PC-3 (cell line): ENCODE results near the gene USP32. TPM values are rescaled to one million over a fixed set of nuclear protein-coding genes. Genes with fewer than 3 reads are reported as not detected.

Experiments used
- ATAC-seq: fragments of 200-7000 bp; cut with Tn5 transposase; 2 replicates; pipeline ENCODE4 v1.9.1; 2020; ENCODE audit warnings: mild to moderate bottlenecking, moderate library complexity
- BruUV-seq: library from RNA; stranded (reverse); fragments of 400-500 nt; replicated peaks from 2 replicates; lab custom pipeline; 2021; lab: Mats Ljungman, UMichigan
- CTCF ChIA-PET: fragments of 300-600 bp; sonication (Branson Sonifier 250); formaldehyde crosslinking; loops from one replicate; lab custom pipeline; 2022; ENCODE audit warnings: antibody characterized with exemption; lab: Charles Lee
- POLR2A ChIA-PET: fragments of 300-600 bp; sonication (Branson Sonifier 250); formaldehyde crosslinking; loops from one replicate; lab custom pipeline; 2022; ENCODE audit warnings: antibody characterized with exemption; ENCODE audit not compliant: unreplicated experiment; lab: Charles Lee
- DNase-seq: peaks from one replicate; pipeline ENCODE4 v3.0.0-alpha.2; 2015
- H2AFZ ChIP-seq: fragments of 300-600 bp; sonication (generic); 2 replicates; pipeline ENCODE4 v1.6.0; 2016; ENCODE audit warnings: antibody characterized with exemption, low read length
- H3F3A ChIP-seq: fragments of 300-600 bp; sonication (generic); one replicate; pipeline ENCODE4 v1.6.0; 2017; ENCODE audit warnings: antibody characterized with exemption, low read length, control low read depth, mild to moderate bottlenecking; ENCODE audit not compliant: unreplicated experiment
- H3K27ac ChIP-seq: fragments of 300-600 bp; sonication (generic); 2 replicates; pipeline ENCODE4 v1.5.1; 2016; ENCODE audit warnings: mild to moderate bottlenecking, low read length
- H3K27me3 ChIP-seq: fragments of 300-600 bp; sonication (generic); 2 replicates; pipeline ENCODE4 v1.6.1; 2016; ENCODE audit warnings: low read length, mixed read lengths
- H3K36me3 ChIP-seq: fragments of 300-600 bp; sonication (generic); 2 replicates; pipeline ENCODE4 v1.6.1; 2016; ENCODE audit warnings: low read depth, mixed run types, low read length, mixed read lengths
- H3K4me1 ChIP-seq: fragments of 300-600 bp; sonication (generic); 2 replicates; pipeline ENCODE4 v1.5.1; 2016; ENCODE audit warnings: low read length; ENCODE audit not compliant: insufficient read depth
- H3K4me2 ChIP-seq: fragments of 300-600 bp; sonication (generic); 2 replicates; pipeline ENCODE4 v1.6.0; 2016; ENCODE audit warnings: low read length
- H3K4me3 ChIP-seq: fragments of 300-600 bp; sonication (generic); 2 replicates; pipeline ENCODE4 v1.5.1; 2016; ENCODE audit warnings: mild to moderate bottlenecking, low read length, mixed read lengths
- H3K79me2 ChIP-seq: fragments of 300-600 bp; sonication (generic); 2 replicates; pipeline ENCODE4 v1.6.1; 2017; ENCODE audit warnings: low read length, mixed read lengths
- H3K9ac ChIP-seq: fragments of 300-600 bp; sonication (generic); 2 replicates; pipeline ENCODE4 v1.6.0; 2016; ENCODE audit warnings: mild to moderate bottlenecking, low read length
- H3K9me2 ChIP-seq: fragments of 300-600 bp; sonication (generic); replicated peaks from 2 replicates; pipeline ENCODE4 v1.6.1; 2016; ENCODE audit warnings: mixed run types, low read length, mixed read lengths
- H3K9me3 ChIP-seq: fragments of 300-600 bp; sonication (generic); 2 replicates; pipeline ENCODE4 v1.6.1; 2016; ENCODE audit warnings: low read length, mixed read lengths
- H4K20me1 ChIP-seq: fragments of 300-600 bp; sonication (generic); 2 replicates; pipeline ENCODE4 v1.6.1; 2016; ENCODE audit warnings: low read length, mixed read lengths
- EZH2 ChIP-seq: fragments of 300-600 bp; sonication (generic); IDR thresholded peaks from one replicate; pipeline ENCODE4 v1.6.1; 2017; ENCODE audit warnings: antibody characterized with exemption, mild to moderate bottlenecking, low read length; ENCODE audit not compliant: unreplicated experiment
- EZH2phosphoT487 ChIP-seq: fragments of 300-600 bp; sonication (generic); IDR thresholded peaks from 2 replicates; pipeline ENCODE4 v1.6.1; 2018; ENCODE audit warnings: mild to moderate bottlenecking, antibody characterized with exemption, low read length, borderline replicate concordance
- intact Hi-C: fragments of 100-400 bp; cut with micrococcal nuclease; formaldehyde crosslinking; loops from 2 replicates; pipeline ENCODE4 v1.9.0; 2023
- total RNA-seq: library from RNA; depleted of rRNA; stranded (reverse); fragments of >200 nt; gene quantifications from 2 replicates; pipeline ENCODE4 v1.2.3, GENCODE V29; 2014
- TF ChIP-seq, protein P1 (sequence below): fragments of 300-600 bp; sonication (generic); conservative IDR thresholded peaks from 2 replicates; pipeline ENCODE4 v1.5.1; 2017; ENCODE audit warnings: antibody characterized with exemption, low read depth, mild to moderate bottlenecking, low read length

The USP32 gene
- total RNA-seq, 1 experiment from 2014 or later = 34.1 TPM

DNA sequence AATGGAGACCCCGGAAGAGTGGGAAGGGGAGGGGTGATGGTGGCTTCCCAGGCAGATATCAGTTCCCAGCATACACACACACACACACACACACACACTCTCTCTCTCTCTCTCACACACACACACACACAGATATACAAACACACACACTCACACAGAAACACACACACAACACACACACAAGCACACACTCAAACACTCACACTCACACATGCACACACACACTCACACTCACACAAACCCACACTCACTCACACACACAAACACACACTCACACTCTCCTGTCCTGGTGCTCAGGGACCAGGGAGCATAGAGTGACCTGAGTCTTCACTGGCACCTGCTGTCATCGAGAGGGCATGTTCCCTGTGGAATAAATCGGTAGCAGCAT is 236.5 kb downstream of the USP32 start:
- DNase-seq (no peak), ATAC-seq (no peak)
- Histone ChIP-seq H3K27me3 (peaks cover 14% of the 10 kb centered on the region), H3K9me3 (no peaks in the 10 kb centered on the region), H3F3A (no peaks in the 10 kb centered on the region), H3K4me2 (no peak overlapping the region), H3K9ac (no peak overlapping the region), H3K27ac (no peak overlapping the region), H3K36me3 (no peaks in the 10 kb centered on the region), H2AFZ (no peak overlapping the region), H3K9me2 (no peaks in the 10 kb centered on the region), H4K20me1 (no peaks in the 10 kb centered on the region), H3K4me3 (no peak overlapping the region), H3K4me1 (0 out of 2 replicates have a peak, but pooled peaks cover 6% of the 10 kb centered on the region), H3K79me2 (no peaks in the 10 kb centered on the region)
- CTCF ChIA-PET = no interaction called here
- POLR2A ChIA-PET = no interaction called here
- TF ChIP-seq EZH2phosphoT487 (no peak), EZH2 (no peak)
- TF ChIP-seq, protein P1, sequence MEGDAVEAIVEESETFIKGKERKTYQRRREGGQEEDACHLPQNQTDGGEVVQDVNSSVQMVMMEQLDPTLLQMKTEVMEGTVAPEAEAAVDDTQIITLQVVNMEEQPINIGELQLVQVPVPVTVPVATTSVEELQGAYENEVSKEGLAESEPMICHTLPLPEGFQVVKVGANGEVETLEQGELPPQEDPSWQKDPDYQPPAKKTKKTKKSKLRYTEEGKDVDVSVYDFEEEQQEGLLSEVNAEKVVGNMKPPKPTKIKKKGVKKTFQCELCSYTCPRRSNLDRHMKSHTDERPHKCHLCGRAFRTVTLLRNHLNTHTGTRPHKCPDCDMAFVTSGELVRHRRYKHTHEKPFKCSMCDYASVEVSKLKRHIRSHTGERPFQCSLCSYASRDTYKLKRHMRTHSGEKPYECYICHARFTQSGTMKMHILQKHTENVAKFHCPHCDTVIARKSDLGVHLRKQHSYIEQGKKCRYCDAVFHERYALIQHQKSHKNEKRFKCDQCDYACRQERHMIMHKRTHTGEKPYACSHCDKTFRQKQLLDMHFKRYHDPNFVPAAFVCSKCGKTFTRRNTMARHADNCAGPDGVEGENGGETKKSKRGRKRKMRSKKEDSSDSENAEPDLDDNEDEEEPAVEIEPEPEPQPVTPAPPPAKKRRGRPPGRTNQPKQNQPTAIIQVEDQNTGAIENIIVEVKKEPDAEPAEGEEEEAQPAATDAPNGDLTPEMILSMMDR = no peak
- intact Hi-C loops = no loop called here
- BruUV-seq = no TSS peak

- Histone ChIP-seq H3K79me2 (no peaks in the 10 kb centered on the region), H4K20me1 (no peaks in the 10 kb centered on the region), H3K9me3 (no peaks in the 10 kb centered on the region), H2AFZ (no peak overlapping the region), H3K36me3 (no peaks in the 10 kb centered on the region), H3K4me1 (0 out of 2 replicates have a peak, but pooled peaks cover 6% of the 10 kb centered on the region), H3K27me3 (peaks cover 20% of the 10 kb centered on the region), H3K4me2 (no peak overlapping the region), H3K9ac (no peak overlapping the region), H3K9me2 (no peaks in the 10 kb centered on the region), H3F3A (no peaks in the 10 kb centered on the region), H3K4me3 (no peak overlapping the region), H3K27ac (no peak overlapping the region)
- TF ChIP-seq EZH2 (no peak), EZH2phosphoT487 (no peak)
- TF ChIP-seq, protein P1 = no peak
- intact Hi-C loops = no loop called here
- DNase-seq = peak; percentile 71
- no TSS peak for BruUV-seq
- ChIA-PET CTCF (no interaction called here), POLR2A (no interaction called here)
- ATAC-seq = peak; percentile 69
These were observed 237.1 kb downstream of the USP32 start for GRCh38 chr17:60154616-60155426.
